Activated naive CD4-positive, alpha-beta T cell treated with anti-CD3 and anti-CD28 coated beads, Interleukin-2, amount 10 ng/mL, durations not matched to agents 7 days and 5 days (primary cell): Measurements from ENCODE around the gene PMM1.
"Not testable (repeated sequence)": the region's sequence is repeated elsewhere in the genome, so short reads cannot be mapped to it uniquely, and the experiment has no call there.

Experiments
- CTCF ChIA-PET: fragments of 350-600 bp; sonication (Branson Sonifier 250); formaldehyde crosslinking; loops from one replicate; lab custom pipeline; 2021; ENCODE audit warnings: antibody characterized with exemption; lab: Charles Lee
- DNase-seq: peaks from one replicate; pipeline ENCODE4 v3.0.0-alpha.2; 2020
- H3K27ac Mint-ChIP-seq: one replicate; pipeline ENCODE4 v1.8.0; 2021; ENCODE audit warnings: mild to moderate bottlenecking, moderate library complexity, mixed read lengths
- H3K27me3 Mint-ChIP-seq: one replicate; pipeline ENCODE4 v1.8.0; 2021; ENCODE audit warnings: mild to moderate bottlenecking, mixed read lengths
- H3K36me3 Mint-ChIP-seq: one replicate; pipeline ENCODE4 v1.8.0; 2021; ENCODE audit warnings: mixed read lengths
- H3K4me1 Mint-ChIP-seq: one replicate; pipeline ENCODE4 v1.8.0; 2021; ENCODE audit warnings: mixed read lengths
- H3K4me3 Mint-ChIP-seq: one replicate; pipeline ENCODE4 v1.8.0; 2021; ENCODE audit warnings: mild to moderate bottlenecking, moderate library complexity, mixed read lengths
- H3K9me3 Mint-ChIP-seq: one replicate; pipeline ENCODE4 v1.8.0; 2021; ENCODE audit warnings: mixed read lengths

Gene PMM1

GRCh38 chr22:41589391-41590241, at the start of gene PMM1:
Gene PMM1, minus strand, starts transcription at chr22:41589840. Its CDS starts 35 bp downstream, at chr22:41589805.
- Mint-ChIP-seq H3K9me3 (no peaks in the 10 kb centered on the region), H3K4me3 (peak within 1 kb of the TSS; percentile 90), H3K27me3 (no peaks in the 10 kb centered on the region), H3K27ac (peak within 1 kb of the TSS; percentile 87), H3K4me1 (peaks cover 29% of the 10 kb centered on the region), H3K36me3 (peaks cover 10% of the 10 kb centered on the region)
- CTCF ChIA-PET: interaction anchor here (1.0 to 2.7 kb wide), 8 partner anchors 8 to 157 kb away, joined by 3 to 10 read pairs (median 5); no protein-coding TSS in a partner anchor
- peak; percentile 100 for DNase-seq

- no peak overlapping the region for H3K4me3 Mint-ChIP-seq
- no peaks in the 10 kb centered on the region for H3K27me3 Mint-ChIP-seq
- no peaks in the 10 kb centered on the region for H3K9me3 Mint-ChIP-seq
- H3K27ac Mint-ChIP-seq: no peak overlapping the region
- CTCF ChIA-PET: no interaction called here
- peaks cover 60% of the 10 kb centered on the region for H3K36me3 Mint-ChIP-seq
- no peak for DNase-seq
- no peaks in the 10 kb centered on the region for H3K4me1 Mint-ChIP-seq
Observed at GRCh38 chr22:41638748-41639147, 49.1 kb upstream of the PMM1 start.

- Mint-ChIP-seq H3K4me1 (no peaks in the 10 kb centered on the region), H3K27me3 (no peaks in the 10 kb centered on the region), H3K27ac (no peak overlapping the region), H3K4me3 (no peak overlapping the region), H3K36me3 (peaks cover 63% of the 10 kb centered on the region), H3K9me3 (no peaks in the 10 kb centered on the region)
- CTCF ChIA-PET: interaction anchor here (1.6 kb wide), 1 partner anchor 29 kb away, joined by 5 read pairs; no protein-coding TSS in a partner anchor
- DNase-seq: no peak
Observed at GRCh38 chr22:41638124-41638523, 48.5 kb upstream of the PMM1 start.

- not testable (repeated sequence) for H3K4me3 Mint-ChIP-seq, H3K9me3 Mint-ChIP-seq, H3K4me1 Mint-ChIP-seq, DNase-seq, H3K27me3 Mint-ChIP-seq, H3K27ac Mint-ChIP-seq
- H3K36me3 Mint-ChIP-seq: peaks cover 60% of the 10 kb centered on the region
- CTCF ChIA-PET: interaction anchor here (1.6 kb wide), 1 partner anchor 29 kb away, joined by 5 read pairs; no protein-coding TSS in a partner anchor
Observed at GRCh38 chr22:41637623-41638022, 48.0 kb upstream of the PMM1 start.

- H3K4me1 Mint-ChIP-seq: no peaks in the 10 kb centered on the region
- CTCF ChIA-PET: interaction anchor here (1.6 kb wide), 1 partner anchor 31 kb away, joined by 5 read pairs; no protein-coding TSS in a partner anchor
- H3K36me3 Mint-ChIP-seq: peaks cover 55% of the 10 kb centered on the region
- DNase-seq: no peak
- H3K4me3 Mint-ChIP-seq: no peak overlapping the region
- H3K27ac Mint-ChIP-seq: no peak overlapping the region
- no peaks in the 10 kb centered on the region for H3K27me3 Mint-ChIP-seq
- H3K9me3 Mint-ChIP-seq: no peaks in the 10 kb centered on the region
Observed at GRCh38 chr22:41636467-41636866, 46.8 kb upstream of the PMM1 start.

GRCh38 chr22:41634610-41635009, 45.0 kb upstream of the PMM1 start:
- CTCF ChIA-PET, H3K9me3 Mint-ChIP-seq, H3K27me3 Mint-ChIP-seq, H3K4me3 Mint-ChIP-seq, H3K4me1 Mint-ChIP-seq, H3K27ac Mint-ChIP-seq, DNase-seq: not testable (repeated sequence)
- H3K36me3 Mint-ChIP-seq: peaks cover 53% of the 10 kb centered on the region

GRCh38 chr22:41631615-41632014, 42.0 kb upstream of the PMM1 start:
- H3K36me3 Mint-ChIP-seq: peaks cover 64% of the 10 kb centered on the region
- DNase-seq, CTCF ChIA-PET, H3K27me3 Mint-ChIP-seq, H3K27ac Mint-ChIP-seq, H3K9me3 Mint-ChIP-seq, H3K4me1 Mint-ChIP-seq, H3K4me3 Mint-ChIP-seq: not testable (repeated sequence)

DNA sequence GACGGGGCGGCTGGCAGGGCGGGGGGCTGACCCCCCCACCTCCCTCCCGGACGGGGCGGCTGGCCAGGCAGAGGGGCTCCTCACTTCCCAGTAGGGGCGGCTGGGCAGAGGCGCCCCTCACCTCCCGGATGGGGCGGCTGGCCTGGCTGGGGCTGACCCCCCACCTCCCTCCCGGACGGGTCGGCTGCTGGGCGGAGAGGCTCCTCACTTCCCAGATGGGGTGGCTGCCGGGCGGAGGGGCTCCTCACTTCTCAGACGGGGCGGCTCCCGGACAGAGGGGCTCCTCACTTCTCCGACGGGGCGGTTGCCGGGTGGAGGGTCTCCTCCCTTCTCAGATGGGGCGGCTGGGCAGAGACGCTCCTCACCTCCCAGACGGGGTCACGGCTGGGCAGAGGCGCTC, 41.5 kb upstream of the PMM1 start:
- H3K27ac Mint-ChIP-seq, H3K27me3 Mint-ChIP-seq, H3K9me3 Mint-ChIP-seq, H3K4me1 Mint-ChIP-seq, H3K4me3 Mint-ChIP-seq, DNase-seq, CTCF ChIA-PET: not testable (repeated sequence)
- H3K36me3 Mint-ChIP-seq: peaks cover 59% of the 10 kb centered on the region

DNA sequence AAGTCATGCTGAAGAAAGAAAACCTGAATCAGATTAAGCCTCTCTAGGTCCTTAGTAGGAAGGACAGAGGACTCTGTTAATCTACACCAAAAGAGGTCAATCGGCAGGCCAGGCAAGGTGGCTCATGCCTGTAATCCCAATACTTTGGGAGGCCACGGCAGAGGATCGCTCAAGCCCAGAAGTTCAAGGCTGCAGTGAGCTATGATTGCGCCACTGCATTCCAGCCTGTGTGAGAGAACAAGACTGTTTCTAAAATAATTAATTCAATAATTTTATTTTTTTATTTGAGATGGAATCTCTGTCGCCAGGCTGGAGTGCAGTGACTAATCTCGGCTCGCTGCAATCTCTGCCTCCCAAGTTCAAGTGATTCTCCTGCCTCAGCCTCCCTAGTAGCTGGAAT, 35.9 kb upstream of the PMM1 start:
- H3K9me3 Mint-ChIP-seq: no peaks in the 10 kb centered on the region
- no peaks in the 10 kb centered on the region for H3K27me3 Mint-ChIP-seq
- H3K27ac Mint-ChIP-seq: no peak overlapping the region
- H3K4me3 Mint-ChIP-seq: no peak overlapping the region
- peaks cover 22% of the 10 kb centered on the region for H3K4me1 Mint-ChIP-seq
- peaks cover 50% of the 10 kb centered on the region for H3K36me3 Mint-ChIP-seq
- DNase-seq: no peak
- CTCF ChIA-PET: interaction anchor here (0.8 to 1.5 kb wide), 2 partner anchors 41 to 72 kb away, joined by 3 read pairs; no protein-coding TSS in a partner anchor

GRCh38 chr22:41621911-41622179, 32.2 kb upstream of the PMM1 start:
- peaks cover 26% of the 10 kb centered on the region for H3K36me3 Mint-ChIP-seq
- CTCF ChIA-PET: no interaction called here
- DNase-seq: no peak
- peaks cover 44% of the 10 kb centered on the region for H3K4me1 Mint-ChIP-seq
- H3K9me3 Mint-ChIP-seq: no peaks in the 10 kb centered on the region
- peak overlapping the region; percentile 99 for H3K27ac Mint-ChIP-seq
- H3K4me3 Mint-ChIP-seq: peak overlapping the region; percentile 99
- H3K27me3 Mint-ChIP-seq: no peaks in the 10 kb centered on the region

DNA sequence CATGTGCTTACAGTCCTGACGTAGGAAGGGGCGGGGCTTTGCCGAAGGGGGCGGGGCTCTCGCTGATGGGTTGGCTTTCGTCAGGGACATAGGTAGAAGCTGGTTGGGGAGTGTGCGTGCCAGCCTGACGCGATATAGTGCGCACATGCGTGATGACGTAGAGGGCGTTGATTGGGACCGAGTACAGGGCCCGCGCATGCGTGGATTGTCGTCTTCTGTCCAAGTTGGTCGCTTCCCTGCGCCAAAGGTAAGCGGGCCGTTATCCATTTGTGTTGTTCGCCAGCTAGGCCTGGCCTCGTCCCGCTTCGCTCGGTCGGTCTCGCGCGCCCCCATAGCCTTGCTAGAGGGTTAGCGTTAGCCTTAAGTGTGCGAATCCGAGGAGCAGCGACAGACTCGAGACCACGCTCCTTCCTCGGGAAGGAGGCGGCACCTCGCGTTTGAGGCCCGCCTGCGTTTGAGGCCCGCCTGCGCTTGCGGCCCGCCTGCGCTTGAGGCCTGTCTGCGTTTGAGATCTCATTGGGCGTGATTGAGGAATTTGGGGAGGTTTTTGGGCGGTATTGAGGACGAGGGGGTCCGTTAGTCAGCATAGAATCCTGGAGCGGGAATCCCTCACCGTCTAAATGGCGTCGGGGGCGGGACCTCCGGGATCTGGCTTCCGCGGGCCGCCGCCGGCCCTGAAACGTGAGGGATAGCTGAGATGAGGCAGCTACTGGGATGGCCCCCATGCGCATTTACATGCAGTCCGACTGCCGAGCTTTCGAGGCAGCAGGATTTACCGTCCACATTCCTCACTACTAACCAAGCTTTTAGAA, 31.7 kb upstream of the PMM1 start, which contains the start of gene XRCC6:
XRCC6 (plus strand) TSS at position 197 of the 812 bp plus-strand sequence. CDS start 710 bp downstream, outside the sequence.
- Mint-ChIP-seq H3K4me3 (peak within 1 kb of the TSS; percentile 99), H3K9me3 (no peaks in the 10 kb centered on the region), H3K27ac (peak within 1 kb of the TSS; percentile 99), H3K36me3 (peaks cover 24% of the 10 kb centered on the region), H3K4me1 (peaks cover 44% of the 10 kb centered on the region), H3K27me3 (no peaks in the 10 kb centered on the region)
- CTCF ChIA-PET: interaction anchor here (1.4 kb wide), 1 partner anchor 77 kb away, joined by 4 read pairs; the partner anchor contains the start of gene POLR3H
- DNase-seq: peak; percentile 100

DNA sequence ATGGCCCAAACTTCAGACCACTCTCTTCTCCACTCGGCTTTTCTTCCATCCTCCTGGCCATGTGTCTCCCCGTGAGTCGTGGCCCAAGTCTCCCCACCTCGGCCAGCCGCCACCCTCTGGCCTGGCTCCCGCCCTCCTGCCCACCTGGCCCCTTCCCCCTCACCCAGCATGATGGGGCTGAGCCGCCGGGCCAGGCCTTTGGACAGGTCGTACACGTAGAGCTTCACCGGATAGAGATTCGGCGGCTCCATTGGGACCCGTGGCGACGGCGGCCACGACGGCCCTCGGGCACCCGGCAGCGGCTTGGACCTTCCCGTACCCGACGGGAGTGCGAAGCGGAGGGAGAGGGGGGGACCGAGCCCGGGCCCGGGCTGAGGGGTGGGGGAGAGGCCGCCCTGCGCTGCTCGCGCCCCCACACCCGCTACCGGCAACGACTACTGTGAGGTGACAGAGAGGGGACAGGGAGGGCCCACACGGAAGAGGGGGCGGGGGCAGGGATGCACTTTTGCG, 31.0 kb upstream of the PMM1 start, which contains the start of gene DESI1:
DESI1 (minus strand) TSS at position 455 of the 510 bp plus-strand sequence; CDS start at position 251, 204 bp downstream.
- Mint-ChIP-seq H3K27ac (peak within 1 kb of the TSS; percentile 99), H3K4me3 (peak within 1 kb of the TSS; percentile 99), H3K27me3 (no peaks in the 10 kb centered on the region), H3K9me3 (no peaks in the 10 kb centered on the region), H3K36me3 (peaks cover 24% of the 10 kb centered on the region), H3K4me1 (peaks cover 44% of the 10 kb centered on the region)
- no peak for DNase-seq
- CTCF ChIA-PET: interaction anchor here (1.4 kb wide), 1 partner anchor 77 kb away, joined by 4 read pairs; the partner anchor contains the start of gene POLR3H

DNA sequence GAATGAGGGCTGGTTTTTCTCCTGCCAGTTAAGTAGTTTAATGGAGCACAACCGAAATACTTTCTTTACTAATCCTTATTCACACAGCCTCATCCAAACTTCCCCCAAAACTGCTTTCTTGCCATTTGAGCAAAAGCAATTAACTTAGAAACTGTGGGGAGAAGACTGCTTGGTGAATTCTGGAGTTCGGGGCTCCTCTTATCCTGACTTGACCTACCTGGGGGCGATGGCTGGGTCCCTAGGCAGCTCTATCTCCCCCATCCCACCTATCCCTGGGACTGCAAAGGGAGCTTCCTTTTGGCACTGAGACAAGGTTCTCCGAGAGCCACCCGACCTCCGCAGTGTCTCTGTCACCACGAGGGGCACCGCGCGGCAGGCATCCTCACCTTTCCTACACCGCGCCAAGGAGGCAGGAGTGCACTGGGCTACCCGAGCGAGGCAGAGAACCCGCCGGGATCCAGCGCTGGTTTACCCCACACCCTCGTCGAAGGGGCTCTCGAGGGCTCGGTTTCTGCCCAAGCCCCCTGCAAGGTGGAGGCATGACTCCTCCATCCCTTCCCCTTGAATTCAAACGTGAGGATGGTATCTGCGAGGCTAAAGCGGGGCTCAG, 30.4 kb upstream of the PMM1 start:
- Mint-ChIP-seq H3K27me3 (no peaks in the 10 kb centered on the region), H3K4me1 (peaks cover 42% of the 10 kb centered on the region), H3K36me3 (peaks cover 22% of the 10 kb centered on the region), H3K27ac (peak overlapping the region; percentile 99), H3K4me3 (peak overlapping the region; percentile 99), H3K9me3 (no peaks in the 10 kb centered on the region)
- DNase-seq: peak; percentile 67
- CTCF ChIA-PET: interaction anchor here (1.0 to 1.4 kb wide), 3 partner anchors 46 to 77 kb away, joined by 3 to 7 read pairs (median 4); partner anchors contain the start of gene POLR3H
